Gastrocnemius medialis (tissue), 4 donors: Measurements from ENCODE around the gene SSTR3.

ENCODE experiments used
- CTCF ChIP-seq, 5 experiments: fragments of 450-650 bp in 3 of 5; fragments of 200-600 bp in 2 of 5; sonication (generic) in 2 of 5; IDR thresholded peaks in 4 of 5; conservative IDR thresholded peaks in 1 of 5; 1 replicate in 4 of 5; 2 replicates in 1 of 5; pipeline ENCODE4 v1.5.1; 2016 to 2019; ENCODE audit warnings: antibody characterized with exemption in 5 of 5, mild to moderate bottlenecking in 3 of 5, moderate library complexity in 3 of 5
- POLR2A ChIP-seq, 2 donors: fragments of 450-650 bp; IDR thresholded peaks; one replicate each; pipeline ENCODE4 v1.6.1; 2017; ENCODE audit warnings: antibody characterized with exemption in 2 of 2, mild to moderate bottlenecking in 2 of 2, moderate library complexity in 2 of 2

GRCh38 chr22:37192741-37193140, 19.5 kb downstream of the SSTR3 start:
- no peak for TF ChIP-seq POLR2A (IDR thresholded peaks at IDR 0.05)
- no peak for TF ChIP-seq CTCF (IDR thresholded peaks at IDR 0.05 in 4 of 5, conservative IDR thresholded peaks at IDR 0.05 in 1 of 5)
